ENCODE measurements around the gene EXOSC10.

DNA sequence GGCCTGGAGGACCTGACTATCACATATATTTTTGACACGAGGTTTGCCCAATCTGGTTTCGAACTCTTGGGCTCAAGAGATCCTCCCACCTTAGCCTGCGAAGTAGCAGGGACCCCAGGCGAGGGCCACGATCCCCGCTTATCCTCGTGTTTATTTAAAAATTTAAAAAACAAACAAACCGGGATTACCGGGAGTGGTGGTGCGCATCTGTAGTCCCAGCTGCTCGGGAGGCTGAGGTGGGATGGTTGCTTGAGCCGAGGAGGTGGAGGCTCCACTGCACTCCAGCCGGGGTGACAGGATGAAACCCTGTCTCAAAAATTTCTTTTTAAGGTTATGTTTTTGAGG, 452 bp upstream of the EXOSC10 start:
- TF ChIP-seq ZNF747 (tag by site-specific recombination; IDR thresholded peaks at IDR 0.05) (no peak), ZNF423 (tag by site-specific recombination; IDR thresholded peaks at IDR 0.05) (no peak), ZSCAN30 (tag by site-specific recombination; IDR thresholded peaks at IDR 0.05) (no peak), ZNF670 (tag by site-specific recombination; IDR thresholded peaks at IDR 0.05; ENCODE audit: low read depth) (no peak), GFI1B (tag by site-specific recombination; IDR thresholded peaks at IDR 0.05) (no peak), OVOL3 (tag by site-specific recombination; IDR thresholded peaks at IDR 0.05) (no peak), ZSCAN16 (tag by site-specific recombination; IDR thresholded peaks at IDR 0.05) (no peak), ZBTB8A (tag by site-specific recombination; IDR thresholded peaks at IDR 0.05) (no peak)
- TF ChIP-seq, protein P1, sequence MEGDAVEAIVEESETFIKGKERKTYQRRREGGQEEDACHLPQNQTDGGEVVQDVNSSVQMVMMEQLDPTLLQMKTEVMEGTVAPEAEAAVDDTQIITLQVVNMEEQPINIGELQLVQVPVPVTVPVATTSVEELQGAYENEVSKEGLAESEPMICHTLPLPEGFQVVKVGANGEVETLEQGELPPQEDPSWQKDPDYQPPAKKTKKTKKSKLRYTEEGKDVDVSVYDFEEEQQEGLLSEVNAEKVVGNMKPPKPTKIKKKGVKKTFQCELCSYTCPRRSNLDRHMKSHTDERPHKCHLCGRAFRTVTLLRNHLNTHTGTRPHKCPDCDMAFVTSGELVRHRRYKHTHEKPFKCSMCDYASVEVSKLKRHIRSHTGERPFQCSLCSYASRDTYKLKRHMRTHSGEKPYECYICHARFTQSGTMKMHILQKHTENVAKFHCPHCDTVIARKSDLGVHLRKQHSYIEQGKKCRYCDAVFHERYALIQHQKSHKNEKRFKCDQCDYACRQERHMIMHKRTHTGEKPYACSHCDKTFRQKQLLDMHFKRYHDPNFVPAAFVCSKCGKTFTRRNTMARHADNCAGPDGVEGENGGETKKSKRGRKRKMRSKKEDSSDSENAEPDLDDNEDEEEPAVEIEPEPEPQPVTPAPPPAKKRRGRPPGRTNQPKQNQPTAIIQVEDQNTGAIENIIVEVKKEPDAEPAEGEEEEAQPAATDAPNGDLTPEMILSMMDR (tag by site-specific recombination; IDR thresholded peaks at IDR 0.05): no peak
- TF ChIP-seq, protein P2, sequence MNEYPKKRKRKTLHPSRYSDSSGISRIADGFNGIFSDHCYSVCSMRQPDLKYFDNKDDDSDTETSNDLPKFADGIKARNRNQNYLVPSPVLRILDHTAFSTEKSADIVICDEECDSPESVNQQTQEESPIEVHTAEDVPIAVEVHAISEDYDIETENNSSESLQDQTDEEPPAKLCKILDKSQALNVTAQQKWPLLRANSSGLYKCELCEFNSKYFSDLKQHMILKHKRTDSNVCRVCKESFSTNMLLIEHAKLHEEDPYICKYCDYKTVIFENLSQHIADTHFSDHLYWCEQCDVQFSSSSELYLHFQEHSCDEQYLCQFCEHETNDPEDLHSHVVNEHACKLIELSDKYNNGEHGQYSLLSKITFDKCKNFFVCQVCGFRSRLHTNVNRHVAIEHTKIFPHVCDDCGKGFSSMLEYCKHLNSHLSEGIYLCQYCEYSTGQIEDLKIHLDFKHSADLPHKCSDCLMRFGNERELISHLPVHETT (tag by site-specific recombination; IDR thresholded peaks at IDR 0.05): no peak
- TF ChIP-seq, protein P3, sequence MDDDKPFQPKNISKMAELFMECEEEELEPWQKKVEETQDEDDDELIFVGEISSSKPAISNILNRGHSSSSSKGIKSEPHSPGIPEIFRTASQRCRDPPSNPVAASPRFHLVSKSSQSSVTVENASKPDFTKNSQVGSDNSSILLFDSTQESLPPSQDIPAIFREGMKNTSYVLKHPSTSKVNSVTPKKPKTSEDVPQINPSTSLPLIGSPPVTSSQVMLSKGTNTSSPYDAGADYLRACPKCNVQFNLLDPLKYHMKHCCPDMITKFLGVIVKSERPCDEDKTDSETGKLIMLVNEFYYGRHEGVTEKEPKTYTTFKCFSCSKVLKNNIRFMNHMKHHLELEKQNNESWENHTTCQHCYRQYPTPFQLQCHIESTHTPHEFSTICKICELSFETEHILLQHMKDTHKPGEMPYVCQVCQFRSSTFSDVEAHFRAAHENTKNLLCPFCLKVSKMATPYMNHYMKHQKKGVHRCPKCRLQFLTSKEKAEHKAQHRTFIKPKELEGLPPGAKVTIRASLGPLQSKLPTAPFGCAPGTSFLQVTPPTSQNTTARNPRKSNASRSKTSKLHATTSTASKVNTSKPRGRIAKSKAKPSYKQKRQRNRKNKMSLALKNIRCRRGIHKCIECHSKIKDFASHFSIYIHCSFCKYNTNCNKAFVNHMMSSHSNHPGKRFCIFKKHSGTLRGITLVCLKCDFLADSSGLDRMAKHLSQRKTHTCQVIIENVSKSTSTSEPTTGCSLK (tag by site-specific recombination; IDR thresholded peaks at IDR 0.05): no peak
- TF ChIP-seq, protein P4, sequence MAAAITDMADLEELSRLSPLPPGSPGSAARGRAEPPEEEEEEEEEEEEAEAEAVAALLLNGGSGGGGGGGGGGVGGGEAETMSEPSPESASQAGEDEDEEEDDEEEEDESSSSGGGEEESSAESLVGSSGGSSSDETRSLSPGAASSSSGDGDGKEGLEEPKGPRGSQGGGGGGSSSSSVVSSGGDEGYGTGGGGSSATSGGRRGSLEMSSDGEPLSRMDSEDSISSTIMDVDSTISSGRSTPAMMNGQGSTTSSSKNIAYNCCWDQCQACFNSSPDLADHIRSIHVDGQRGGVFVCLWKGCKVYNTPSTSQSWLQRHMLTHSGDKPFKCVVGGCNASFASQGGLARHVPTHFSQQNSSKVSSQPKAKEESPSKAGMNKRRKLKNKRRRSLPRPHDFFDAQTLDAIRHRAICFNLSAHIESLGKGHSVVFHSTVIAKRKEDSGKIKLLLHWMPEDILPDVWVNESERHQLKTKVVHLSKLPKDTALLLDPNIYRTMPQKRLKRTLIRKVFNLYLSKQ (tag by site-specific recombination; IDR thresholded peaks at IDR 0.05; ENCODE audit: borderline replicate concordance): no peak

Data from HEK293 (cell line).